Glutamatergic neuron (in vitro differentiated cells): ENCODE measurements around the gene OR4C6. TPM values are rescaled to one million over a fixed set of nuclear protein-coding genes. Genes with fewer than 3 reads are reported as not detected.

Source experiments
- DNase-seq: peaks from one replicate; pipeline ENCODE4 v3.0.0; 2022
- H3K27ac Mint-ChIP-seq: one replicate; pipeline ENCODE4 v1.8.0; 2020; ENCODE audit warnings: mild to moderate bottlenecking, mixed read lengths, inconsistent platforms; ENCODE audit not compliant: unreplicated experiment
- H3K27me3 Mint-ChIP-seq: one replicate; pipeline ENCODE4 v1.8.0; 2020; ENCODE audit warnings: mild to moderate bottlenecking, moderate library complexity, mixed read lengths, inconsistent platforms; ENCODE audit not compliant: unreplicated experiment
- H3K36me3 Mint-ChIP-seq: one replicate; pipeline ENCODE4 v1.8.0; 2020; ENCODE audit warnings: mild to moderate bottlenecking, mixed read lengths, inconsistent platforms; ENCODE audit not compliant: unreplicated experiment
- H3K4me1 Mint-ChIP-seq: one replicate; pipeline ENCODE4 v1.8.0; 2020; ENCODE audit warnings: mild to moderate bottlenecking, low read depth, mixed read lengths, inconsistent platforms; ENCODE audit not compliant: unreplicated experiment
- H3K4me3 Mint-ChIP-seq: one replicate; pipeline ENCODE4 v1.8.0; 2020; ENCODE audit warnings: mild to moderate bottlenecking, mixed read lengths, inconsistent platforms; ENCODE audit not compliant: unreplicated experiment
- H3K9me3 Mint-ChIP-seq: one replicate; pipeline ENCODE4 v1.8.0; 2020; ENCODE audit warnings: mild to moderate bottlenecking, moderate library complexity, mixed read lengths, inconsistent platforms; ENCODE audit not compliant: unreplicated experiment
- CTCF ChIP-seq: fragments of 200-600 bp; sonication (generic); IDR thresholded peaks from one replicate; pipeline ENCODE4 v1.5.0; 2021; ENCODE audit not compliant: partially characterized antibody, unreplicated experiment
- total RNA-seq: library from RNA; stranded (reverse); fragmentation: NEBNext Ultra II Directional; extraction: Animal tissue kit (Norgen Biotek cat#: 25700); gene quantifications from one replicate; pipeline ENCODE4 v1.2.1, GENCODE V29; 2021; ENCODE audit not compliant: unreplicated experiment

The OR4C6 gene
- total RNA-seq, 1 donor from 2014 or later, result not detected

GRCh38 chr11:55655096-55655495 is 6.9 kb upstream of the OR4C6 start:
- no peak overlapping the region for H3K27ac Mint-ChIP-seq
- no peak for TF ChIP-seq CTCF
- H3K36me3 Mint-ChIP-seq, result peaks cover 4% of the 10 kb centered on the region
- H3K9me3 Mint-ChIP-seq, result peaks cover 3% of the 10 kb centered on the region
- H3K4me1 Mint-ChIP-seq, result no peaks in the 10 kb centered on the region
- no peak for DNase-seq
- H3K4me3 Mint-ChIP-seq, result no peak overlapping the region
- H3K27me3 Mint-ChIP-seq, result peaks cover 3% of the 10 kb centered on the region

- H3K27ac Mint-ChIP-seq, result no peak overlapping the region
- H3K4me1 Mint-ChIP-seq, result no peaks in the 10 kb centered on the region
- TF ChIP-seq CTCF, result no peak
- no peak for DNase-seq
- H3K4me3 Mint-ChIP-seq, result no peak overlapping the region
- H3K9me3 Mint-ChIP-seq, result peaks cover 9% of the 10 kb centered on the region
- H3K27me3 Mint-ChIP-seq, result peaks cover 3% of the 10 kb centered on the region
- H3K36me3 Mint-ChIP-seq, result peaks cover 4% of the 10 kb centered on the region
These were observed 3.9 kb upstream of the OR4C6 start for GRCh38 chr11:55658031-55658573.

- Mint-ChIP-seq H3K4me1 (no peaks in the 10 kb centered on the region), H3K4me3 (no peak overlapping the region), H3K9me3 (peaks cover 8% of the 10 kb centered on the region), H3K27me3 (peaks cover 3% of the 10 kb centered on the region), H3K36me3 (peaks cover 4% of the 10 kb centered on the region), H3K27ac (no peak overlapping the region)
- TF ChIP-seq CTCF, result no peak
- DNase-seq, result no peak
These were observed 3.4 kb upstream of the OR4C6 start for GRCh38 chr11:55658608-55659007.

GRCh38 chr11:55669376-55669775 is 7.4 kb downstream of the OR4C6 start:
- no peak overlapping the region for H3K27ac Mint-ChIP-seq
- no peak for TF ChIP-seq CTCF
- H3K9me3 Mint-ChIP-seq, result no peaks in the 10 kb centered on the region
- H3K4me1 Mint-ChIP-seq, result no peaks in the 10 kb centered on the region
- no peaks in the 10 kb centered on the region for H3K36me3 Mint-ChIP-seq
- H3K4me3 Mint-ChIP-seq, result no peak overlapping the region
- no peak for DNase-seq
- H3K27me3 Mint-ChIP-seq, result no peaks in the 10 kb centered on the region

- Mint-ChIP-seq H3K27me3 (no peaks in the 10 kb centered on the region), H3K4me1 (no peaks in the 10 kb centered on the region), H3K27ac (no peak overlapping the region), H3K9me3 (no peaks in the 10 kb centered on the region), H3K4me3 (no peak overlapping the region), H3K36me3 (no peaks in the 10 kb centered on the region)
- no peak for DNase-seq
- no peak for TF ChIP-seq CTCF
These were observed 11.9 kb downstream of the OR4C6 start for GRCh38 chr11:55673860-55674259.
